ENCODE data around the gene SPTBN4. TPM values are rescaled to one million over a fixed set of nuclear protein-coding genes. Genes with fewer than 3 reads are reported as not detected.
A peak's percentile ranks its signal among the peaks of the same experiment; 100 is the strongest.

The SPTBN4 gene
- total RNA-seq, 1 donor from 2014 or later = 0.41 TPM

DNA sequence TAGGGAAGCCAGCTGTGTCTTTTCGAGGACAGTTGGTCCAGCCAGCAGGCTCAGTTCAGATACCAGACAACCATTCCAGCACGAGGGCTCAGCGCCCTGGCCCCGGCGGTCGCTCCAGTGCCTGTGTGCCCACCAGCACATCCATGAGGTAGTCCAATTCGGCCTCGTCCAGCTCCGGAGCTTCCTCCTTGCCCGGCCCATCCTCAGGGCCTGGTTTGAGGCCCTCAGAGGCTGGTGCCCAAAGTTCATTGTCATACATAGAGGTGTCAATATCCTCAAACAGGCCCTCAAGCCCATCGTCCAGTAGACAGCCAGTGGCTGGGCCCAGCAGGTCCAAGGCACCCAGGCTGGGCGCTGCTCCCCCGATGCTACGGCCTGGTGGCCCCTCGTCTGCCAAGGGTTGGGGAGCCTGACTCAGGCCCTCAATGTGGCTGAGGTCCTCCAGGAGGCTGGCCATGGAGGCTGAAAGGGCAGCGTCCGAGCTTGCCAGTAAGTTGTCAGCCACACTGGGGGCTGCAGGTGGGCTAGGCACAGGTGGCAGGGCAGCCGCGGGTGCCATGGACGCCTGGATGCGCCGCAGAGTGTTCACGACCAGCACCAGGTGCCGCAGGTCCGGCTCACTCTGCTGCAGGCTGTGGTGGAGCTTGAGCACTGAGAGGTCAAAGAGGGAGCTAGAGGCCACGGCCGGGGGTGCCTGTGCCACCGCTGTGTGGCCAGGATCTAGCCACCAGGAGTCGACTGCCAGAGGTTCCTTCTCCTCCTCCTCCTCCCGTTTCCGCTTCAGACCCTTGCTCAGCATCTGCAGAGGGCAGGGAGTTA is 43.8 kb upstream of the SPTBN4 start:
- Histone ChIP-seq H4K20me1 (ENCODE audit: insufficient read depth, low read length) (peaks cover 20% of the 10 kb centered on the region), H2AFZ (ENCODE audit: low read depth, low read length) (no peak overlapping the region), H3K9ac (ENCODE audit: low read length) (peak overlapping the region; percentile 13), H3K36me3 (ENCODE audit: insufficient read depth, low read length) (peaks cover 10% of the 10 kb centered on the region), H3K4me1 (ENCODE audit: insufficient read depth, low read length) (peaks cover 21% of the 10 kb centered on the region), H3K79me2 (ENCODE audit: insufficient read depth, low read length) (peaks cover 38% of the 10 kb centered on the region), H3K27me3 (ENCODE audit: insufficient read depth, low read length) (no peaks in the 10 kb centered on the region), H3K4me2 (ENCODE audit: low read length) (peak overlapping the region; percentile 13), H3K4me3 (ENCODE audit: insufficient read depth, low read depth, low read length) (no peak overlapping the region), H3K27ac (ENCODE audit: low read depth, low read length) (peak overlapping the region; percentile 17), H3K9me3 (ENCODE audit: insufficient read depth, low read depth, low read length) (no peaks in the 10 kb centered on the region)
- Mint-ChIP-seq H3K4me1 (ENCODE audit: low read depth, unreplicated experiment) (peaks cover 14% of the 10 kb centered on the region), H3K27me3 (ENCODE audit: low read depth, unreplicated experiment) (no peaks in the 10 kb centered on the region), H3K4me3 (ENCODE audit: unreplicated experiment) (peak overlapping the region; percentile 4), H3K9me3 (ENCODE audit: unreplicated experiment) (no peaks in the 10 kb centered on the region), H3K36me3 (ENCODE audit: low read depth, unreplicated experiment) (peaks cover 3% of the 10 kb centered on the region), H3K27ac (ENCODE audit: unreplicated experiment) (no peak overlapping the region)
- DNase-seq (ENCODE audit: low read depth) (no peak), FAIRE-seq (no peak)
- TF ChIP-seq, protein P1, sequence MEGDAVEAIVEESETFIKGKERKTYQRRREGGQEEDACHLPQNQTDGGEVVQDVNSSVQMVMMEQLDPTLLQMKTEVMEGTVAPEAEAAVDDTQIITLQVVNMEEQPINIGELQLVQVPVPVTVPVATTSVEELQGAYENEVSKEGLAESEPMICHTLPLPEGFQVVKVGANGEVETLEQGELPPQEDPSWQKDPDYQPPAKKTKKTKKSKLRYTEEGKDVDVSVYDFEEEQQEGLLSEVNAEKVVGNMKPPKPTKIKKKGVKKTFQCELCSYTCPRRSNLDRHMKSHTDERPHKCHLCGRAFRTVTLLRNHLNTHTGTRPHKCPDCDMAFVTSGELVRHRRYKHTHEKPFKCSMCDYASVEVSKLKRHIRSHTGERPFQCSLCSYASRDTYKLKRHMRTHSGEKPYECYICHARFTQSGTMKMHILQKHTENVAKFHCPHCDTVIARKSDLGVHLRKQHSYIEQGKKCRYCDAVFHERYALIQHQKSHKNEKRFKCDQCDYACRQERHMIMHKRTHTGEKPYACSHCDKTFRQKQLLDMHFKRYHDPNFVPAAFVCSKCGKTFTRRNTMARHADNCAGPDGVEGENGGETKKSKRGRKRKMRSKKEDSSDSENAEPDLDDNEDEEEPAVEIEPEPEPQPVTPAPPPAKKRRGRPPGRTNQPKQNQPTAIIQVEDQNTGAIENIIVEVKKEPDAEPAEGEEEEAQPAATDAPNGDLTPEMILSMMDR (IDR thresholded peaks at IDR 0.05; ENCODE audit: insufficient read depth, low read depth, low read length) = no peak
- TF ChIP-seq EZH2 (IDR thresholded peaks at IDR 0.05; ENCODE audit: insufficient read depth, low read length) = no peak

- Mint-ChIP-seq H3K9me3 (ENCODE audit: unreplicated experiment) (no peaks in the 10 kb centered on the region), H3K27ac (ENCODE audit: unreplicated experiment) (peak overlapping the region; percentile 87), H3K4me3 (ENCODE audit: unreplicated experiment) (peak overlapping the region; percentile 95), H3K27me3 (ENCODE audit: low read depth, unreplicated experiment) (no peaks in the 10 kb centered on the region), H3K4me1 (ENCODE audit: low read depth, unreplicated experiment) (peaks cover 14% of the 10 kb centered on the region), H3K36me3 (ENCODE audit: low read depth, unreplicated experiment) (peaks cover 3% of the 10 kb centered on the region)
- peak overlapping the region; percentile 98 for H3K4me3 ChIP-seq (ENCODE audit: insufficient read depth, low read depth, low read length)
- H3K27ac ChIP-seq (ENCODE audit: low read depth, low read length) = no peak overlapping the region
- FAIRE-seq (no peak), DNase-seq (ENCODE audit: low read depth) (no peak)
- H4K20me1 ChIP-seq (ENCODE audit: insufficient read depth, low read length) = peaks cover 20% of the 10 kb centered on the region
- TF ChIP-seq, protein P1 (IDR thresholded peaks at IDR 0.05; ENCODE audit: insufficient read depth, low read depth, low read length) = no peak
- no peak for TF ChIP-seq EZH2 (IDR thresholded peaks at IDR 0.05; ENCODE audit: insufficient read depth, low read length)
- H3K4me1 ChIP-seq (ENCODE audit: insufficient read depth, low read length) = peaks cover 21% of the 10 kb centered on the region
- H3K4me2 ChIP-seq (ENCODE audit: low read length) = peak overlapping the region; percentile 99
- no peak overlapping the region for H2AFZ ChIP-seq (ENCODE audit: low read depth, low read length)
- H3K36me3 ChIP-seq (ENCODE audit: insufficient read depth, low read length) = peaks cover 10% of the 10 kb centered on the region
- peaks cover 38% of the 10 kb centered on the region for H3K79me2 ChIP-seq (ENCODE audit: insufficient read depth, low read length)
- H3K9ac ChIP-seq (ENCODE audit: low read length) = peak overlapping the region; percentile 99
- no peaks in the 10 kb centered on the region for H3K27me3 ChIP-seq (ENCODE audit: insufficient read depth, low read length)
- no peaks in the 10 kb centered on the region for H3K9me3 ChIP-seq (ENCODE audit: insufficient read depth, low read depth, low read length)
These were observed 42.9 kb upstream of the SPTBN4 start for GRCh38 chr19:40423938-40424337.

Data from astrocyte (in vitro differentiated cells and primary cell).